ENCODE results near the gene EPSTI1.
A peak's percentile ranks its signal among the peaks of the same experiment; 100 is the strongest.
"Not testable (repeated sequence)": the region's sequence is repeated elsewhere in the genome, so short reads cannot be mapped to it uniquely, and the experiment has no call there.

EPSTI1 gene

DNA sequence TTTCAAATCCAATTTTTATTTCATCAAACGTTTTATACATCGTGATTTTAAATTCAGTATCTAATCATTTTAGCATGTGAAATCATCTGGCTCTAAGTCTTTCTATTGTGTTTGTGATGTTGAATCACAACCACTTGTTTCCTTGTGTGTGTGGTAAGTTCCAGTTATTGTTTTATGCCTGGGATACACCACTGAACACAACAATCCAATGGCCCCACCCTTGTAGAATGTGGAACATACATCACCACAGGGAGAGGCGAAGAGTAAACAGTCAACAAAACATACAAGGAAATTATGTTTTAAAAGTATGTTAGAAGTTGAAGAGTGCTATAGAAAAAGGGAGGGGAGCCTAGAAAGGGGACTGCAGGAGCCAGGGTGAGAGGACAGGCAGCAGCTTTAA, 100.5 kb downstream of the EPSTI1 start:
- no peak for DNase-seq

DNA sequence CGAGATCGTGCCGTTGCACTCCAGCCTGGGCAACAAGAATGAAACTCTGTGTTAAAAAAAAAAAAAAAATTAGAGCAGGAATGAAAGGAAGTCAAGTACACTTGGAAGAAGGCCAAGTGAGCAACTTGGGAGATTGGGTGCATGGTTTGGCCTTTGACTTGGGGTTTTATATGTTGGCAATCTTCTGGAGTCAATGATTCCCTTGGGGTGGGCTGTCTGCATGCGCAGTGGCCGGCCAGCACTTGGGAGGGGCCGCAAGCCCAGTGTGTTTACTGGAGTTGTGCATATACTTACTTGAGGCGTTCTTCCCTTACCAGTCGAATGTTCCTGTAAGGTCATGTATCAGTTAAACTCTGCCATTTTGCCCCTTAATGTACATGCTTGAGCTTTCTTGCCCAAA, 106.7 kb downstream of the EPSTI1 start:
- no peak for DNase-seq

DNA sequence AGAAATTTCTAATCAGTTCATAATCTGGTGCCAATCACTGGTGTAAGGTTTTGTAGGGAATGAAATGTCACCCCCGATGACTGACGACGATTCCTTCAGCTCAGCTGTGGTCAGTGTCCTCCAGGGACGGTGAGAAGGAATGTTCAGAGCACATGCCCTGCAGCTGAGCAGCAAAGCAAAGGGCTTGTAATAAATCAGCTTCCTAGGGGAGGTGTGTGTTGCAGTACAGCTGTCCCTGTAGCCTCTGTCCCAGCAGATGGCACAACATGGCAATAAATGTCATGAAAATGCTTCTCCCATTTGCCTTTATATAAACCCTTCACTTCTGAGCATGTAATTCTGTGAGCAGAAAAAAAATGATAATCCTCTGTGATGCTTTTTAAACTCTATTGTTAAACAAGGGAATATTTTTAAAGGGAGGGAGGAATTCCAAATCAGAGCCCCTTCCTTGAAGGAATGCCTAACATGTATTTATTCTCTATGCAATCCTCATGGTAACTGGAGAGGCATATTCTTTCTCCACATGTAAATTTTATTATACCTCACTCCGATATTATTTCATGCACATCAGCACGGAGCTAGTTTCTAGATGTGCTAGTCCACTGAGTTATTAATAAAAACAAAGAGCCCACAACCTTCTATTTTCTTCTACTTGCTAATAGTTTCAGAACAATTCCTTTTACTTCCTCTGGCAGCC, 108.1 kb downstream of the EPSTI1 start:
- peak; percentile 40 for DNase-seq

DNA sequence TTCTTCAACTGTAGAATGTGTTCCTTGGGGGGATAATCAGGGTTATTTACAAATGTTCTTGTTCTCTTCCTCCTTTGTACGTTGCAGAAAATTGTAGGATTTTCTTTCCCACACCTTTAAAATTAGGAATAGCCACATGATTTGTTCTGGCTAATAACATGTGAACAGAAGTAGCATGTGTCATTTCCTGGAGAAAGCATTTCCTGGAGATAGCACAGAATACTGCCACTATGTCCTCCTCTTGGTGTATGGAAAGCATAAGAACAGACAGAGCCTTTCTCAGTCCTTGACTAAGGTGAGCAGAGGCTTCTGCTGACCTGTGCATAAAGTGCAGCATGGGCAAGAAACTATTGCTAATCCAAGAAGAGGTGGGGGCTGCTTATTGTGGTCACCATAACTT, 108.9 kb downstream of the EPSTI1 start:
- DNase-seq = no peak

DNA sequence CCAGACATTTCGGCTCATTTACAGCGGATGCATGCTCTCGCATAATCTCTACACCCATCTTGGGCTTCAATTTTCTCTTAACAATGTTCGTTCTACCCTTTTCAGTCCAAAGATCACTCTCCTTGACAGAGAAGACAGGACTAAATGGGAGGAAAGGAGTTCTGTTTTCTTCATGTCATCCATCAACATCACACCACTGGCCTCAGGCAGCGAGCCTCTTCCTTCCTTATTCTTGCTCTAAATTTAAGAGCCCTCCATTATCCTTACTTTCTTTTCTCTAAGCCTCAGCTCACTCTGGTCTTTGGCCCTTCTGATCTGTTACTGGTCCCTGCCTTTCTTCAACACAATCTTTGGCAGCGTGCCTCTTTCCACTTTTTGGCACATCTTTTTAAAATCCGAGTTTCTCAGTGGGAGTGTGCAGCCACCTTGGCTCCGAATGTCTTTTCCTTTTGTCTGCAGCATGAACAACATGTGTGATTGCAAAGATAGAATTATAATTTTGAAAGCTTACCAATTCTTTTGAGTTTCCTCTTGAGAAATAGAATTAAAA, 111.9 kb downstream of the EPSTI1 start:
- DNase-seq = no peak

DNA sequence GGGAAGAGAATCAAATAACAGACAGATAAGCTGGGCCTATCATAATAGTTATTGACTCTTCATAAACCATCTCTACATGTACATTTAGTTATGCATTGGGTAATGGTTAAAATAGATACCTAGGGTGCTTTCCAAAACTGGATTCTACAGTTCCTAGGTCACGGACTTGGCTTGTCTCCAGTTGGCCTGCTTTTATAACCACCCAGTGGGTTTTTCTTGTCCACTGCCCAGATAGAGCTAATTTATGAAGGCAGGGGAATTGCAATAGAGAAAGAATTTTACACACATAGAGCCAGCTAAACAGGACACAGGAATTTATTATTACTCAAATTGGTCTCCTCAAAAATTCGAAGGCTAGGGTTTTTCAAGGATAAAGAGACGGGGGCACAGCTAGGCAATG, 113.3 kb downstream of the EPSTI1 start:
- no peak for DNase-seq

DNA sequence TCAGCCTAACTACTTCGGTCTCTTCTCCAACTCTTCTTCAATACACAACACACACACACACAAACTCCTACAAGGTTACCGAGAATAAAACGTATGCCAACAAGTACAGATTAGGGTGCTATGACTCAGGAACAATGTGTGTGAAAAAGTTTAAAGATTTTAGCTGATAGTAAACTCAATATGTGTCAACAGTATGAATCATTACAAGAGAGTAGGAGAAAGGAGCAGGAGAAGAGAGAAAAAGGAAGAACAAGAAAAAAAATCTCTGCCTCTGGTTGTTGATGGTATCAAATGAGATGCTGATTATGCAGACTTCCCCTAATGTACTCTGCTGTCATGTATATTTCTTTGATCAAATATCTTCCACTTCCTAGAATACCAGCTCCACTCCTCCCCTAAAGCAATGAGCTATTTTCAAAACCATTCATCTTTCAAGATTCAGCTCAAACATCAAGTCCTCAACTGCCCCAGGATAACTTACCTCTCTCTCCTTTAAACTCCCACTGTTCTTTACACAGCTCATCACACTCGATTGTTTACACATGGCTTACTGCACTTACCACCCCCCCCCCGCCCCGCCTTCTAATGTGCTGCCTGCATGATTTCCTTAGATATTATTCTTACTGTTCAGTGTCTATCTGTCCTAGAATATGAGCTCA, 115.0 kb downstream of the EPSTI1 start:
- no peak for DNase-seq

DNA sequence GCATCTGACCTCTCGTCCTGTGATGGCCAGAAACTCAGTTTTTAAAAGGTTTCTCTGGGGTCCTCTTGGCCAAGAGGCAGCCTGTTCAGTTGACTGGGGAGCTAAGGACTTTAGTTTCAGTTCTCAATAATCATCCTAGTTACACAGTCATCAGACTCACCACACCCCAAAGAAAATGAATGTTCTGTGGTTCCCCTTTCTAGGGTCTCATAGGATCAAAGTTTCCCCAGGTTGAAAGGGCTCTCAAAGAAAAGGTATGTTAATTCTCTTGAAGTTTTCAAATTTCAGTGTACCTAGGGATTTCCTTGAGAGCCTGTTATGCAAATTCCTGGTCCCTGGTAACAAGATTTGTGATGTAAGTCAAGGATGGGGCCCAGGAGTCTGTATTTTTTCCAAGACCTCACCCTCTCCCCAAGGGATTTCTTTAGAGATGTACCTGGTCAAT, 115.7 kb downstream of the EPSTI1 start:
- DNase-seq = no peak

DNA sequence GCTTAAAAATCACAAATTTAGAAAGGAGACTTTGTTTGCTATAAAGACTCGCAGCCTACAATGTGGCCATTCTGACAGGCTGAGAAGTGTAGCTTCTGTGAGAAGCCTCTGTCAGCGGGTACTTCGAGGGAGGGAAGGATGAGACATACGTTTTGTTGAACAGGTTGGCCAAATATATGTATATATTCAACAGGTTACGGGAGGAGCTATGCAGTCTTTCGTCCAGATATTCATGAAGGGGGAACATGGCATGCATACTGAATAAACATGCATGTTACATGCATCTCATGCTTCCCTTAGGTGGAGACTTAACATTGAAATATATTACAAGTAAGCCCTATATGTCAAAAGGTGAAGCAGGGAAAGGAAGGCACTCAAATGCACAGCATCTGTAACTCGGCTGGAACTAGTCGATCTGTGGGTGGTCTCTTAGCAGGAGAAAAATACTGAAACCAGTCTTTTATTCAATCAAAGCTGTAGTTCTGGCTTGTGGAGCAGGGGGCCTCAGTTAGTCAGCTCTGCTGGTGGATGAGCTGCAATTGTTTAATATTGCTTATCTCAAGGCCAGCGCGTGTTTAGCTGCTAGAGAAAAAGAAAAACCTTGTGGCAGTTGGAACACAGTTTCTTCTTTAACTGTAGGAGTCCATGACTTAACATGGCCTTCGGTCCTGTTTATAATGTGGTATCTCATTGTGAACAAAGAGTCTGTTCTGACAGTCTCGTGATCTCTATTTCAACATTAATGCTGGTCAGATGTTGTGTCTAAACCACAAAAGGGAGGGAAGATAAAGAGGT, 116.4 kb downstream of the EPSTI1 start:
- no peak for DNase-seq

DNA sequence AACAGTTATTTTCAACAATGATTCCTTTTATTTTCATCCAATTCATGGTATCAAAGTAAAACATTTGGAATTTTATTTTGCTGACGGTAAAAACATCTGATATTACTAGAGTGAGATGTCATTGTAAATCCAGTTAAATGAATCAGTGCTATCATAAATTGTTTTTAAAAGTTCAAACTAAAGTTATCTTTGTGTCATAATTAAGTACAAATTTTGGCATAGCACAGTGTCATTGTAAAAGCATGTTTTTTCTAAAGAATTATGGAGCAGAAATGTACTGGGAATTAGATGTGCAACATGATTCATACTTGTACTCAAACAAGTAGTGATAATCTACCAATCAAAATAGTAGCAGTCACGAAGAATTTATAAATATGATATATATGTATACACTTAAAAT, 117.8 kb downstream of the EPSTI1 start:
- no peak for DNase-seq

DNA sequence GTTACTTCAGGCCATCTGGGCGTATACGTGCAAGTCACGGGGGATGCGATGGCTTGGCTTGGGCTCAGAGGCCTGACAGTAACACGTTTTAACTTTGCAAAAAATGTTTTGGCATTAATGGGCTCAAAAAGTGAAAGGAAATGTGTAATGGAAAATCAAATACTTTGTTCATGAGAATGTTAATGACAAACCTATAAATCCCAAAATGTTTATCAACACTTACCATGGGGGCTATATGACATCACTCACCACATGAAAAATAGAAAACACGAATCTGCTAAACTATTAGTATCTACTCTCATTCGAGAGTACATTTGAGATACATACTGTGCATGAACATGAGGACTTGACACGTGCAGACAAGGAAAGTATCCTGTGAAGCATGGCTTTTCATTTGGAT, 119.0 kb downstream of the EPSTI1 start:
- DNase-seq = no peak

DNA sequence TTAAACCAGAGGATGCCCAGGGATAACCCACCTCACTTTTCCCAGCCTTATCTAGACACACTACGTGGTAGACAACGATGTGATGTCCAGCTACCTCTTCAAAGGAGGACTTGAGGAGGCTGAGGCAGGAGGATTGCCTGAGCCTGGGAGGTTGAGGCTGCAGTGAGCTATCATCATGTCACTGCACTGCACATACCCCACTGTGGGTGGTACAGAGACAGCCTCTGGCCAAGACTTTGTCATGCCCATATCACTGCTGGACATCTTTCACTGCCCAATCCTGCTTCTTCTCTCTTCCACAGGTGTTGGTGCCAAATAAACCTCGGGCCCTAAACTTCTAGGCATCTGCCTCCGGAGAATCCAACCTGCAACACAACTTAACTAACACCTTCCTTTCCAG, 124.8 kb downstream of the EPSTI1 start:
- DNase-seq = no peak

DNA sequence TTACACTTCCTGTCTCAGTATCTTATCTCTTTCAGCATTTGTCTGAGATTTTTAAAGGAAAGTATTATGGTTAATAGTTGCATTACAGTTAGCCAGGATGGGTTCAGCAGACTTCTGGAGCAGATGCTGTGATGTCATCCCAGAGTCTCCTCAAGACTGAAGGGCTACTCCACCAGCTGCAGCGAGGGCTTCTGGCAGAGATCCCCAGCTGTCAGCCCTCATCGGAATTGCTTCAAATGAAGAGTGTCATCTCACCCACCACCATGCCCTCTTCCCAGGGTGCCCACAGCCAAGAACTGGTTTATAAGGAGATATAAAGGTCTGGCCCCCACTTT, 126.3 kb downstream of the EPSTI1 start:
- no peak for DNase-seq

DNA sequence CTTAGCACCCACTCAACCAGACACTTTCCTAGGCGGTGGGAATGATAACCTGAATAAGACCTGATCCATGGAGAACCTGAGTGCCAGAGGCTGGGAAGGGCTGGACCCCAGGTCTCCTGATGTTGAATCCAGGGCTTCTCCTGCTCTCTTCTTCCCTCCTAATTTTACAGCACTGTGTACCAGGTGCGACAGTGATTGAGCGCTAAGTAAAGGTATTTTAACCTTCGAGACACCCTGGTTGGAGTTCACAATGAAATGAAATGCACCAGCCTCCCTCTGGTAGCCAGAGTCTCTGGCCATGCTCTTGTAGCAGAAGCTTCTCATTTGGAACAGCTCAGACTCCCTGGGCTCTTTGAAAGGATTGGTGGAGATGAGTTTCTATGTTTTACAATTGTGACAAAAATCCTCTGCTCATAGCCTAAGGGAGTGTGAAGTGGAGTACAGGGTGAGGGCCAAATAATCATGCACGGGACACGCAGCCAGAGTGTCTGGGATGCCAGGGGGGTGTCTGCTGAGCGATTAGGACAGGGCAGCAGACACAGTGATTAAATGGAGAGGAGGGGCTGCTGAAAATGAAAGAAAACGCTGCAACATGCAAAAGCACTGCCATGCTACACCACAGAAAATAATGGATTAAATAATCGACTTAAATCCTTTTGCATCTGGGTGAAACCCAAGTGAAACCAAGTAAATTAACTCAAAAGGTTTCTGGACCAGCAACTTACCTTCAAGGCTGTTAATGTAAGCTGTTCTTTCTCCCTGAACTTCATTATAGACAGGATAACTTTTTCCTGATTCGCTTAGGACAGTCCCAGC, 126.9 kb downstream of the EPSTI1 start:
- no peak for DNase-seq

DNA sequence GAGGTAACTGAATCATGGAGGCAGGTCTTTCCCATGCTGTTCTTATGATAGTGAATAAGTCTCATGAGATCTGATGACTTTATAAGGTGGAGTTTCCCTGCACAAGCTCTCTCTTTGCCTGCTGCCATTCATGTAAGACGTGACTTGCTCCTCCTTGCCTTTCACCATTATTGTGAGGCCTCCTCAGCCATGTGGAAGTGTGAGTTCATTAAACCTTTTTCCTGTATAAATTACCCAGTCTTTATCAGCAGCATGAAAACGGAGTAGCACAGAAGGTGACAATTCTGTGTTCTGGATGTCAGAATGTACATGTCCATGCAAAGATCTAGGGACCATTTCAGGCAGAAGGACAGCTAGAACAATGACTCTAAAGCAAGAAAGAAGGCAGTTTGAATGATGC, 129.7 kb downstream of the EPSTI1 start:
- DNase-seq = not testable (repeated sequence)

DNA sequence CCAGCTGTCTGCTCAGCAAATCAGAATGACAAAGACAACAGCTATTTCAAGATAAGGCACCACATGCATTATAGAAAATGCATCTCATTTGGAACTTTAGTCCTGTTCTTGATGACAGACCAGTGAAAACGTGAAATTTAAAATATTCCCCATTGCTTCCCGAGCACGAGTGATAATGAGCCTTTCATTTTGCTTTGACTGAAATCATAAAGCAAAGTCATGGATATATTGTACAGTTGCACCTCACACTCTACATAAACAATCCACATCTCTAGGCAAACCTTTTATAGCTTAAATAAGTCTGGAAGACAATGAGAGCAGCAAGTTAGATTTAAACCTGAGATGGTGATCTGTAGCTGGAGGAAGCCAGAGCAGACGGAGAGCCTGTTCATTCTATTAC, 131.6 kb downstream of the EPSTI1 start:
- DNase-seq = no peak

DNA sequence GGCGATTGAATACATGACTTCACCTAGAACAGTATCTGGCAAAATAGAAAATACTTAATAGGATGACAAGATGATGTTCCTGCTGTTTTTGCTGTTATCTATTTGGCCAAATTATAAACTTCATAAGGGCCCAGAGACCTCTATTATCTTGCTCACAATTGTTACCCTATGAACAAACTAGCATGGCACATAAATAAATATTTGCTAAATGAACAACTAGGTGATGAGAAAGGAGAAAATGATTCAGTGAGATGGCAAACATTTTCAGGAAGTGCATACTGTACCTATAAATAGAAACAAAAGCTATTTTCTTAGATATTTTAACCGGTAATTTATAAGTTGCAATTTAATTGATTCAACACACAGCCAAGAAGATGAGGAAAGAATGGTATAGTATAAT, 132.3 kb downstream of the EPSTI1 start:
- no peak for DNase-seq

DNA sequence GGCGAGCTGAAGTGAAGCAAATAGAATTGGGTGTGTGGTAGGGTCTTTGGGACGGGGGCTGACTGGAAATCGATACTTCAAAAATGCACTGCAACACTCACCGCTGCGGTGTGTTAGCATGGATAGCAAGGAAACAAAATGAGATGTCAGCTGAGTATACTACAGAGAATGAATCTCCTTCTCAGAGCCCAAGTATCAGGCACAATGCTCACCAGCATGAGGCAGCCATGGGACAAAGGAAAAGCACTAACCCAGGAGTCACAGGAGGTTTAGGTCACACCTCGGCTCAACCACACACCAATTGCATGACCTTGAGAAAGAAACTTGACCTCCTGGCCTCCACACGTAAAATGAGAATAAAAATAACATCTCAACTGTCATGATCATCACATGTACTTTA, 136.6 kb downstream of the EPSTI1 start:
- DNase-seq = no peak

DNA sequence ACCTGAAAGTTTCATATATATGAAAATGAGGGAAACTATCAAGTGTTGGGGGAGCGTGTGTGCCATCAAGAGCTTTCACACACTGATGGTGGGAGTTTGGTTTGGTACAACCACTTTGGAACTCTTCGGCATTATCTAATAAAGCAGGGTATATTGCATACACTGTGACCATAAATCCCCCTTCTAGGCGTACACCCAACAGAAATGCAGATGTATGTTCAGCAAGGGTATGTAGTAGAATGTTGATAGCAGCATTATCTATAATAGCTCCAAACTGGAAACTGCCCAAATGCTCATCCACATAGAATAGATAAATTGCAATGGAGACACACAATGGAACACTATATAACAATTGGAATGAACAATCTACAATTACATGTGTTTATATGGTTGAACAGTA, 139.9 kb downstream of the EPSTI1 start:
- DNase-seq = no peak

DNA sequence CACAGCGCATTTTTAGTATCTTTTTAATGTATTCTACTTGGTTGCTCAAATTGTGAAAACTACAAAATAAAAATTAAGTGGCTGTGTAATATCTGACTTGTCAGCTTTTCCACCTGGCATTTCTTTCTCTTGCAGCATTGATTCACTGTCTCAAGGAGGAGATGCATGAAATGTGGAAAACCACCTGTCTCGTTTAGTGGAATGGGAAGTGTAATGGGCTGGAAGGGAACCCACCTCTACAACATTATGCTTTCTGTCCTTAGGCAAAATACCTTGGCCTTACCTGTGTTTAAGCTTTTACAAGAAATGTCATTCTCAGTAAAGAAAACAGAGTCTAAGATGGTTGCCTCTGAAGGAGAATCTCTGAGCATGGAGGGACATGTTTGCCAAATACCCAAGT, 142.8 kb downstream of the EPSTI1 start:
- no peak for DNase-seq

DNA sequence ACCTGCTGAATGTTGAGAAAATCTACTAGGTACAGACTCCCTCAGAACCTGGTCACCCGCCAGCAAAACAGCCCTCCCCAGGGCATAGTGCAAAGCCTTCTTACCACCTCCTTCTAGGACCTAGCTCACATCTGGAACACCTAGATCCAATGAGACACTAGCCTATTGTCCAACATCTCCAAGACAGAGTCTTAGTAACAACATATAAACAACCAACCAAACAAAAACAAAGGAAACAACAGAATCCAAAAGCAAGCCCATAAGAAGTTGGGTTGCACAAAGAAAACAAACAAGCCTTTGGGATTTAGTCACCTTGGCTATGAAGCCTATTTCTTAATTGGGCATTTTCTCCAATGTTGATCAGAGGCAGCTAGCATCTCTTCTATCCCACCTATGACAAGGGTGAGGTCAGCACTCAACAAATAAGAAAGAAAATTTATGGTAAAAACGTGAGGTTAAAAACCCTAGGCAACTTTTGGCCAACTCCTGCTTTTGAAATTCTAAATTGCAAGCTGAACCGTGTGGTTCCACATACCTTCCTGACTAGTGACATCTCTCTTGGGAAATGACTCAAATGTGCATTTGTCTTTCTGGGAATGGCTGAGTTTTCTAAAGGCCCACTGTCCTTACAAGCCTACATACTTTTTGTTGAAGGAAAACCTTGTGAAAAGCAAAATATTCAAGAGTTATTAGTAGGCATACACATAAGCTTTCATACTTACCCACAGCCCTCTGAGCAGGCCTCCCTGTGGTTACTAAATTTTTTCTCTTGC, 144.0 kb downstream of the EPSTI1 start:
- DNase-seq = no peak

All from NCI-H2171 (cell line).